ES-I3 (cell line): ENCODE results near the gene ZNF662.

Experiments
- H3K36me3 ChIP-seq: 2 replicates; pipeline ENCODE4 v1.6.1; 2013; ENCODE audit warnings: mild to moderate bottlenecking, low read length, control low read depth, moderate library complexity; ENCODE audit not compliant: insufficient read depth
- H3K4me1 ChIP-seq: 2 replicates; pipeline ENCODE4 v1.6.1; 2013; ENCODE audit warnings: mild to moderate bottlenecking, control low read depth, low read length; ENCODE audit not compliant: insufficient read depth
- H3K9ac ChIP-seq: 2 replicates; pipeline ENCODE4 v1.6.1; 2013; ENCODE audit warnings: low read depth, mild to moderate bottlenecking, low read length, moderate library complexity
- H3K9me3 ChIP-seq: 2 replicates; pipeline ENCODE4 v1.6.1; 2013; ENCODE audit warnings: mild to moderate bottlenecking, low read length, moderate library complexity; ENCODE audit not compliant: control insufficient read depth, insufficient read depth

ZNF662 gene

GRCh38 chr3:42936157-42936981 lies 30.4 kb downstream of the ZNF662 start:
- no peaks in the 10 kb centered on the region for H3K4me1 ChIP-seq
- no peak overlapping the region for H3K9ac ChIP-seq
- no peaks in the 10 kb centered on the region for H3K9me3 ChIP-seq
- no peaks in the 10 kb centered on the region for H3K36me3 ChIP-seq

DNA sequence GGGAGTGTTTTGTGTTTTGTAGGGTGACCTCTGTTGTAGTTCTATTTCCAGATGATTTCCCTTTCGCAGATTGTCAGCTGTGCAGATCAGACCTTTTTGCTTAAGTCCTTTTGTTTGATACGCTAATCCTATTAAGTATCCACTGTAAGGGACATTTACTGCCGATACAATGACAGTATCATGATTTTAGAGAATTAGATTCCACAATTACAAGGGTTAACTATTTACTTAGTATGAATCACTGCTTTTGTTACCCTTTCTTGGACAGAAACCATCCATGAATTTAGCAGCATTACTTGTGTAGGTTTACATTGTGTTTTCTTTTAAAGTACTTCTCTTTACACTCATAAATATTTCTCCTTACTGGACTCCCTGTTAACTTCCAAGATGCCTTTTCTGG lies 31.4 kb downstream of the ZNF662 start:
- Histone ChIP-seq H3K36me3 (no peaks in the 10 kb centered on the region), H3K9me3 (no peaks in the 10 kb centered on the region), H3K9ac (no peak overlapping the region), H3K4me1 (no peaks in the 10 kb centered on the region)

GRCh38 chr3:42942693-42943092 lies 36.8 kb downstream of the ZNF662 start:
- H3K4me1 ChIP-seq: 0 out of 2 replicates have a peak, but pooled peaks cover 3% of the 10 kb centered on the region
- no peak overlapping the region for H3K9ac ChIP-seq
- no peaks in the 10 kb centered on the region for H3K9me3 ChIP-seq
- H3K36me3 ChIP-seq: no peaks in the 10 kb centered on the region

- H3K36me3 ChIP-seq: no peaks in the 10 kb centered on the region
- no peak overlapping the region for H3K9ac ChIP-seq
- H3K4me1 ChIP-seq: 0 out of 2 replicates have a peak, but pooled peaks cover 3% of the 10 kb centered on the region
- no peaks in the 10 kb centered on the region for H3K9me3 ChIP-seq
Observed at GRCh38 chr3:42946050-42946449, 40.1 kb downstream of the ZNF662 start.

DNA sequence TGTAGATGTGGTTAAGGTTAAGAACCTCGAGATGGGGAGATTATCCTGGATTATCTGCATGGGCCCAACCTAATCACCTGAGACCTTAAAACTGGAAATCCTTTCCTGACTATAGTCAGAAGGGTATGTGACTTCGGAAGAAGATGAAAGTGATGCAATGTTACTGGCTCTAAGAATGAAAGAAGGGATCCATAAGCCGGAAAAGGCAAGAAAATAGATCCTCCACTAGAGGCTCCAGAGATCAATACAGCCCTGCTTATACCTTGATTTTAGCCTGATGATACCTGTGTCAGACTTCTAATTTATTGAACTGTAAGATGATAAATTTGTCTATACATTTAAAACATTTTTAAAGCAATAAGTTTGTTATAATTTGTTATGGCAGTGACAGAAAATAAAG lies 51.6 kb downstream of the ZNF662 start:
- Histone ChIP-seq H3K9ac (no peak overlapping the region), H3K4me1 (no peaks in the 10 kb centered on the region), H3K9me3 (no peaks in the 10 kb centered on the region), H3K36me3 (no peaks in the 10 kb centered on the region)

DNA sequence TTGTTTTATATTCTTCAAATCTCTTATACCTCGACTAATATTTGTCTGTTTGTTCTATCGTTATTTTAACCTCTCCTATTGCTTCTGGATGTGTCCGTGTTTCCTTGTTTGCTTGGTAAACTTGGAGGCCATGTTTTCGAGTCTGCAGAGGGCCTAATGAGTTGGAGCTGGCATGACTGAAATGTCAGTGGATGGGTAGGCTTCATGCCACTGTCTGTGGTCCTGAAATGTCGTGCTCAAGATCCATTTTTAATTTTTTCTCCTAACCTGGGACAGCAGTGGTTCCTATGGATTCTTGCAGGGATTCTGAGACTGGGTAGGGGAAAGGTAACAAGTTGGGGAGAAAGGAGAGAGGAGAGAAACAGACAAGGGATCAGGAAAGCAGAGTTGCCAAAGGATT lies 54.3 kb downstream of the ZNF662 start:
- H3K9ac ChIP-seq: no peak overlapping the region
- no peaks in the 10 kb centered on the region for H3K4me1 ChIP-seq
- H3K36me3 ChIP-seq: no peaks in the 10 kb centered on the region
- H3K9me3 ChIP-seq: no peaks in the 10 kb centered on the region

DNA sequence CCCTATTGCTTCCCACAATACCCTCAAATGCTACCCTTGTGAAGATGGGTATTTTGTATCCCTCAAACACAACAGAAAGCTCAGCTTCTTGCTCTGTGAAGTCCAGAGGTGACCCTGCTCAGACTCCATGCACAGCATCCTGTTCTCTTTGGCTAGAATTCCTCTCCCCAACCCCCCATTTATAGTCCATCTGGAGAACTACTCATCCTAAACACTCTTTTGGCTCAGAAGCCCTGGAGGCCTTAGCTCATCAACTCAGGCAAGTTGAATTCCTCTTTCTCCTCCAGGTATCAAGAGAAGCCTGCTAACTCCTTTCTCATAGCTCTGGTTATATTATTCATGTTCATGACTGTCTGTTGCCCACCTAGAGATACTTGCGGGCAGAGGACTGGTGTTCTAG lies 54.8 kb downstream of the ZNF662 start:
- H3K9ac ChIP-seq: no peak overlapping the region
- H3K36me3 ChIP-seq: no peaks in the 10 kb centered on the region
- no peaks in the 10 kb centered on the region for H3K9me3 ChIP-seq

DNA sequence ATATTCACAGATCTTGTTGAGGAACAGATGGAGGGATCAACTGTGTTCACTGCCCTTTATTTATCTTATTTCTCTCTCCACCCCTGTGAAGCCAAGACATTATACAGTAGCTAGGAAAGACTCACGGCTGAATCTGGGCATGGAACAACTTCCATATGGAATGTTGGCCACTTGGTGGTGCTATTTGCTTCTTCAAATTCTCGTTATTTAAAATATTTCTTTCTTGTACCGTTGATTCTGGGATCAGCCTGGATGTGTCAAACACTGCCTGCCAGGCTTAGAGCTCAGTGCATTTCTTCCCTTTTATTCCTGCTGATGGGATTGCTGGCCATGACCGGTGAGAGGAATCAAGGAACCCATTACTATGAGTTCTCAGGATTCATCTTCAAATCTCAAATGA lies 55.7 kb downstream of the ZNF662 start:
- no peaks in the 10 kb centered on the region for H3K36me3 ChIP-seq
- no peaks in the 10 kb centered on the region for H3K4me1 ChIP-seq
- no peaks in the 10 kb centered on the region for H3K9me3 ChIP-seq
- no peak overlapping the region for H3K9ac ChIP-seq

More for the DNA sequence above, 54.8 kb downstream of the ZNF662 start:
- no peaks in the 10 kb centered on the region for H3K4me1 ChIP-seq

DNA sequence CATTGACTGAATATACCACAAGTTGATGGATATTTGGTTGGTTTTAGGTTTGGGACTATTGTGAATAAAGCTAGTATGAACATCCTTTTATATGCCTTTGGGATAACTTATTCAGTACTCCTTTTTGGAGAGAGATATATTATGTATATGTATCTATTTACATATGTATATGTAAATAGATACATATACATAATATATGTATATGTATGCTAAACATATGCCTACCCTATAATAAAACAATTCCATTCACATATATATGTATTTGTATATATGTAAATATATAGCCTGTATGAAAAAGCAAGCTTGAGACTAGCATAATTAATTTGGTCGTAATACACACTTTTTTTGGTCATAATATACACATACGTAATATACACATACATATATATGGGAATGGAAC lies 57.3 kb downstream of the ZNF662 start:
- Histone ChIP-seq H3K9me3 (no peaks in the 10 kb centered on the region), H3K4me1 (no peaks in the 10 kb centered on the region), H3K36me3 (no peaks in the 10 kb centered on the region), H3K9ac (no peak overlapping the region)

GRCh38 chr3:42964266-42964665 lies 58.3 kb downstream of the ZNF662 start:
- Histone ChIP-seq H3K9me3 (no peaks in the 10 kb centered on the region), H3K9ac (no peak overlapping the region), H3K4me1 (no peaks in the 10 kb centered on the region), H3K36me3 (no peaks in the 10 kb centered on the region)
